HG02759 (cell line): ENCODE measurements around the gene COA7.
"Not testable (repeated sequence)": the region's sequence is repeated elsewhere in the genome, so short reads cannot be mapped to it uniquely, and the experiment has no call there.

ENCODE experiments used
- ATAC-seq: cut with Tn5 transposase; IDR thresholded peaks from one replicate; pipeline ENCODE4 v1.9.1; 2021; ENCODE audit warnings: mild to moderate bottlenecking, moderate library complexity; ENCODE audit not compliant: unreplicated experiment

COA7 gene

DNA sequence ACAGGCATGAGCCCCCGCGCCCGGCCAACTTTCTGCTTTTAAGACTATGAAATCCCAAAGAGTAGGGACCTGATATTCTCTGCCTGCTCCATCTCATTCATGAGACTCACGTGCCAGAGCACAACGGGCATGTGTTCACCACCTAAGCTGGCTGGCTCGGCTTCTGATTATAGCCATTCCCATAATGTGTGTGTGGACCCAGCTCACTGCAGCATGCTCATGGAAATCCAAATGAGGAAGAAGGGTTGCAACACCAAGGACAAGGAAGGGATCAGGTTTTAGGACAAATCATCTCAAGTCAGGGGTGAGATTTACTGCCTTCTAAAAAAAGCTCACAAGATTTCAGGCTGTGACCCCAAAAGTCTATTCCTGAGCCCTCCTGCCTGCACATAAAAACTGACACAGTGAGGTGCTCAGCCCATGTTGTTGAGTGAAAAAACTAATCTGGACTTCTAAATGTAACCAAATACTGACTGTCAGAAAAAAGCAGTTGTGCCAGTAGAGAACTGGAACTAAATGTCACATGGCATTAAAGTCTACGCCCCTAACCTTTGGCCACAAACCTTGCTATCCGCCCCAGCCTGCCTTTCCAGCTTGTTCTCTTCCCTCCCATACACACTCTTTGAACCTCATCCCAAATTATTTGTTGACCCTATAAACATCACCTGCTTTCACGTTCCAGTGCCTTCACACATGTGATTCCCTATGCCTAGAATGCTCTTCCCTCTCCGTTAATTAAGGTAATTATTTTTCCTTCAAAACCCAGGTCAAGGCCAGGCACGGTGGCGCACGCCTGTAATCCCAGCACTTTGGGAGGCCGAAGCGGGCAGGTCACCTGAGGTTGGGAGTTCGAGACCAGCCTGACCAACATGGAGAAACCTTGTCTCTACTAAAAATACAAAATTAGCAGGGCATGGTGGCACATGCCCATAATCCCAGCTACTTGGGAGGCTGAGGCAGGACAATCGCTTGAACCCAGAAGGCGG is 9.1 kb upstream of the COA7 start:
- ATAC-seq = no peak

DNA sequence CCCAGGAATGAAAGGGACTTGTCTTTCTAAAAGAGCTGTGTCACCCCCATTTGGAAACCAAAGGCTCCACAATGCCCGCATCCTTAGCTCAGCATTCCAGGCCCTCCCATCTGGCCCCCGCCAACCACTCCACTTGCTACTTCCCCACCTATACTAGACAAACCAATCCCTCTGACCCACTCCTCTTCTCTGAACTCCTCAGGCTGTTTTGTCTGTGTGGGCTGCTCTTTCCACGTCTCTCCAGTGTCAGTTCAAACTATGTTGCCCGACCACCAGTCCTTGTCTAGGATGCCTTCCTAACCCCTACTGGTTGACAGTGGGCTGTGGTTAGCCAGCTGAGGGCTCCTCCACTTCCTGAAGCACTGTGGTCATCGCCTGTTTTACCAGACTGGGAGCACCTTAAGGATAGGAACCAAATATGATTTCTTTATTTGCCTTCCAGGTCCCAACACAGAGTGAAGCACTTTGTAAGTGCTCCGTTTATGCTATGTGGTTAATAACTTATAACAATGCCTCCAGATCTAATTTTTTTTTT is 8.1 kb upstream of the COA7 start:
- no peak for ATAC-seq

DNA sequence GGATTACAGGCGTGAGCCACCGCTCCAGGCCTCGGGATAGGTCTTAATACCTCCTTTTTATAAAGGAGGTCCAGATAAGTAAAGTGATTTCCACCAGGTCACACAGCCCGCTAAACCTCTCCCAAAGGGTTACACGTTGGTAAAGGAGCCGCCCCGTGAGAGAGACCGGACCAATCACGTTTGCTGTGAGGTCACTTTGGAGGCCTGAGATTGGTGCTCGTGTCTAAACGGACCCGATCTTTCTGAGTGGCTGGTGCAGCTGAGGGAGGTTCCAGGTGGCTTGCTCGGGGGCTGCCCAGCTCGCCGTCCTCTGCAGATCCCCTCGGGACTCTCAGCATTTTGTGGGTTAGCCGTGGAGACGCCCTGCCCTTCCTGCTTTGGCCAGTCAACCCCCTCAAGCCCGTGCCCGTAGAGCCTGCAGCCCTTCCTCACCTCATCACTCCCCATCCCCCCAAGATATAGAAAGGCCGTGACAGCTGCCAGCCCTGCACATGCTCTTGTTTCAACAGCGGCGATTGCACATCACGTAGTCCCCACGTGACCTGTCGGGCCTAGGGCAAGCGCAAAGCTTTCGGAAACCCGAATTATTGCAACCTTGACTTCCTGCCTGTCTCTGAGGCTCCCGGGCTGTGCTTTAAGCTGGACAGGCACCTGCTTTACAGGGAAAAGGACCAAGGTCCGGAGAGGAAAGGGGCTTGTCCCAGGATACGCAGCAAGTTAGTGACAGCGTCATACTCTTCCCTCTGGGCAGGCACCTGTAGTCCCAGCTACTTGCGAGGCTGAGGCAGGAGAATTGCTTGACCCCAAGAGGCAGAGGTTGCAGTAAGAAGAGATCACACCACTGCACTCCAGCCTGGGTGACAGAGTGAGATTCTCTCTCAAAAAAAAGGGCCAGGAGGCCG is 5.0 kb upstream of the COA7 start:
- peak; percentile 87 for ATAC-seq

DNA sequence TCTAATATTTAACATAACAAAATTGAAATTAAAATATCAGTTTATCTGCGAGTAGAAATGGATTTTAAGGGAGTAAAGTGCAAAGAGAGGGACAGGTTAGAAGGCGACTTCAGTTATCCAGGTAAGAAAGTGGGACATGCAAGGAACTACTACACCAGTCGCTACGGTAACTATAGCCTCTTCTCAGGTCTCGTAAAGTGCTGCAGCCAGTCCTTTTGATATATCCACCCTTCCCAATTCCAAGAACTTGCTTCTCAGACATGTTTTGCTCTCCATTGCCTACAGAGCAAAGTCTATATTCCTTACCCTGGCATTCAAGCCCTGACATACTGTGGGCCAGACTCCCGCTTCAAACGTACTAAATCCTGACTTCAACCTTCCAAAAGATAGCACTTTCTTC is 2.5 kb downstream of the COA7 start:
- no peak for ATAC-seq

DNA sequence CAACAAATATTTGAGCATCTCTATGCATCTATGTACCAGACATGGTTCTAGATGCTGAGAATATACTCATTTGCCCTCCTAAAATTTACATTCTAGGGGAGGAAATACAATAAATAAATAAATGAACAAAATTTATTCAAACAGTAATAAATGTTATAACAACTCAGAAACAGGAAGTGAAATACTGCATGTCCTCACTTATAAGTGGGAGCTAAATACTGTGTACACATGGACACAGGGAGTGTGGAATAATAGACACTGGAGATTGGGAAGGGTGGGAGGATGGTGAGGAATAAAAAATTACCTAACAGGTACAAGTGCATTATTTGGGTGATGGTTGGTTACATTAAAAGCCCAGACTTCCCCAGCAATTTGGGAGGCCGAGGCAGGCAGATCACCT is 4.3 kb downstream of the COA7 start:
- ATAC-seq = no peak

DNA sequence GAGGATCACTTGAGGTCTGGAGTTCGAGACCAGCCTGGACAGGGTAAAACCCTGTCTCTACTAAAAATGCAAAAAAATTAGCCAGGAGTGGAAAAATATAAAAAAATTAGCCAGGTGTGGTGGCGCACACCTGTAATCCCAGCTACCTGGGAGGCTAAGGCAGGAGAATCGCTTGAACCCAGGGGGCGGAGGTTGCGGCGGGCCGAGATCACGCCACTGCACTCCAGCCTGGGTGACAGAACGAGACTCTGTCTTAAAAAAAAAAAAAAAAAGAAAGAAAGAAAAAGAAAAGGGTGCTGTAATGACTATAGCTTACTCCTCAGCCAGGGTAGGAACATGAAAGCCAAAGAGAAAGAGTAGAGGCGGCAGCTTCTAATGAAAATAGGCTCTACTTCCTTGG is 4.8 kb downstream of the COA7 start:
- not testable (repeated sequence) for ATAC-seq

DNA sequence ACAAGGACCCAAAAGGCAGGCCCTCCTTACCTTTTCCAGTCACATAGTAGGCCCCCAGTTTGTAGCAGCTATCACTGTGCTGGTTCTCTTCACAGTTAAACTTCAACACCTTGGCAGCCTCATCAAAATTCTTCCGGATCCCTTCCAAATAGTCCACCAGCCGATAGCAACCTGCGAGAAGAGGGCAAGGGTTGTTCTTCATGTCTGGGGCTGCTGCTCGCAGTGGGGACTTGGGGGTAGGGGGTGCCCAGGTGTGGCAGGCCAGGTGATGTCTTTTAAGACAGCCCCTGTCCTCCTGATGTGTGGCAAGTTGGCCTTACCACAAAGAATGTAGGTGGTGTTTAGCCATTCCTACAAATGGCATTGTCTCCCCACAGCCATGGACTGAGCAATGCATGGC is 5.5 kb downstream of the COA7 start:
- ATAC-seq = no peak

DNA sequence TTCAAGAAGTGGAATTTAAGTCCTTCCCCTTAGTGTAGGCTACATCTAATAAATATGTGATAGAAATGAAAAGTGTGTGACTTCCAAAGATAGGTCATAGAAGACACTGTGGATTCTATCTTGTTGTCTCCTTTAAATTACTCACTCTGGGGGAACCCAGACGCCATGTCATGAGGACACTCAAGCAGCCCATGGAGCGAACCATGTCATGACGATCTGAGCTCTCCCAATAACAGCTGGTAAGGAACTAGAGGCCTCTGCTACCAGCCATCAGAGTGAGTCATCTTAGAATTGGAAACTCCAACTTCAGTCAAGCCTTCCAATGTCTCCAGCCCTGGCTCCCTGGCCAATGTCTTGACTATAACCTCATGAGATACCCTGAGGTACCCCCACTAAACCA is 6.3 kb downstream of the COA7 start:
- no peak for ATAC-seq

DNA sequence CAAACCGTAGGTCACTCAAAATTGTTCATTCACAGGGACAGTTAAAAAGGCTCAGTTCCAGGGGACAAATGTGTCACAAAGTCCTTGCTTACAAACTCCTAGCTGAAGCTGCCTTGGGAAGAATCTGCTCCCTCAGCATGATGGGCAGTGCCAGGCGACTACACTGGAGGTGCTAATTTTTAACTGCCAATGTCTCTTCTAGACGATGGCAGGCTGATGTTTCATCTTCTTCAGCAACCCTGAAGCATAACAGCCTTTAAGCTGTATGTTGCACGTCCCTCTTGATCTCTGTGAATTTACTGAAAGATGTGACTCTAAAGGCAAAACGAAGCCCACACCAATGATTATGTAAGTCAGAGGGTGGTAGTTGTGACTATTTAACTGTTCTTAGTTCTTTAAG is 11.3 kb downstream of the COA7 start:
- no peak for ATAC-seq

DNA sequence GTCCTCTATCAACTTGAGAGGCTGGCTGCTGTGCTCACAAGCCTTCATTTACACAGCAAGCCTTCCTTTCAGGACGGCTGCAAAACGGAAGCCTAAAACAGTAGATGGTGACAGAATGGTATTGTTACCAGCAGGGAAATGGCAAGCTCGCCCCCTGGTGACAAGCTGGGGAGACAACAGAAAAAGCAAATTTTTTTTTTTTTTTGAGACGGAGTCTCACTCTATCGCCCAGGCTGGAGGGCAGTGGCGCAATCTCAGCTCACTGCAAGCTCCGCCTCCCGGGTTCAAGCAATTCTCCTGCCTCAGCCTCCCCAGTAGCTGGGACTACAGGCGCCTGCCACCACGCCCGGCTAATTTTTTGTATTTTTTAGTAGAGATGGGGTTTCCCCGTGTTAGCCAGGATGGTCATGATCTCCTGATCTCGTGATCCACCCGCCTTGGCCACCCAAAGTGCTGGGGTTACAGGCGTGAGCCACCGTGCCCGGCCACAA is 11.8 kb downstream of the COA7 start:
- not testable (repeated sequence) for ATAC-seq

DNA sequence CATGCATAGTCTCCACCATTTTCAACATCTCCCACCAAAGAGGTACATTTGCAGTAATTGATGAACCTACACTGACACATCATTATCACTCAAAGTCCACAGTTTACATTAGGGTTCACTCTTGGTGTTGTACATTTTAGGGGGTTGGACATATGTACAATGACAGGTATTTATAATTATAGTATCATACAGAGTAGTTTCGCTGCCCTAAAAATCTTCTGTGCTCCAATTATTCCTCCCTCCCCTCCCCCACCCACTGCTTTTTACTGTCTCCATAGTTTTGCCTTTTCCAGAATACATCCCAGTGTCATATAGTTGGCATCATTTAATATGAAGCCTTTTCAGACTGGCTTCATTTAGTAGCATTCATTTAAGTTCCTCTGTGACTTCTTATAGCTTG is 13.6 kb downstream of the COA7 start:
- ATAC-seq = no peak

DNA sequence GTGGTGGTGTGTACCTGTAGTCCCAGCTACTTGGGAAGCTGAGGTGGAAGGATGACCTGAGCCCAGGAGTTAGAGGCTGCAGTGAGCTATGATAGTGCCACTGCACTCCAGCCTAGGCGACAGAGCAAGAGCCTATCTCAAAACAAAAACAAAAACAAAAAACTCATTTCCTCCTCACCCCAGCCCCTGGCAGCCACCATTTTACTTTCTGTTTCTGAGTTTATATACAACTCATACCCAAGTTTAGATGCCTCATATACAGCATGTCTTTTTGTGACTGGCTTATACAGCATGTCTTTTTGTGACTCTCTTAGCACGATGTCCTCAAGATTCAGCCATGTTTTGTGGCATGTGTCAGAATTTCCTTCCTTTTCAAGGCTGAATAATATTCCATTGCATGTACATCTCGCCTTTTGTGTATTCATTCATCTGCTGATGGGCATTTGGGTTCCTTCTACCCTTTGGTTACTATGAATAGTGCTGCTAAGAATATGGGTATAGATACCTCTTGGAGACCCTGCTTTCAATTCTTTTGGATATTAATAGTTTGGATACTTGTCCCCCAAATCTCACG is 14.7 kb downstream of the COA7 start:
- ATAC-seq = no peak

DNA sequence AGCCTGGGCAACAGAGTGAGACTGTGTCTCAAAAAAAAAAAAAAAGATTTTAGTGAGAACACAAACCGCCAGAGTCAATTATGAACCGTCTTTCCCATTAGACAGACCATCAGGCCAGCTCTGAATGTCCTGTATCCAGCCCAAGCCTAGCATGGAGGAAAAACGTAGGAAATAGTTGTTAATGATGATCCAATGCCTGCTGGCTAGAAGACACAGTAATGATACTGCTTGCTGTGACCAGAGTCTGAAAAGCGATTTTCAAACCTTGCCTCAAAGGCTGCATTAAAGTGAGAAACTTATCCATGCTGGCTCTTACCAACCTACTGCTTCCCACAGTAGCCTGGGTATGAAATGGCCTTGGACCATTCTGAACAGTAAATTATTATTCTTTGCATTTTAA is 17.0 kb downstream of the COA7 start:
- ATAC-seq = no peak

DNA sequence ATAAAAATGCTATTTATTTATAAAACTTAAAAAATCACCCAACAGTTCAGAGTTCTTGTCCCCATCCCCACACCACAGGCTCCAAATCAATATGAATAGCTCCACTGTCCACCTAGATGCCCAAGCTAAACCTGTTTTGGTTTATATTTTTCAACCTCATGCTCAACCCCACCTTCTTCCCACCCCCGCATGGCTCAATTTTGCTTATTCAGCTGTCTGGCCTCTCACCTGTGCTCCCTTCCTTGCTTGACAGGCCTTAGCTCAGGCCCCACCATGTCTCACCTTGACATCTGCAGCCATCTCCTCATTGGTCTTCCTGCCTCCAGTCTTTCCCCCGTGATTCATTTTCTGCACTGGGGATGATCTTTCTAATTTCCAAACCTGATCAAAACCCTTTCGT is 17.8 kb downstream of the COA7 start:
- no peak for ATAC-seq

DNA sequence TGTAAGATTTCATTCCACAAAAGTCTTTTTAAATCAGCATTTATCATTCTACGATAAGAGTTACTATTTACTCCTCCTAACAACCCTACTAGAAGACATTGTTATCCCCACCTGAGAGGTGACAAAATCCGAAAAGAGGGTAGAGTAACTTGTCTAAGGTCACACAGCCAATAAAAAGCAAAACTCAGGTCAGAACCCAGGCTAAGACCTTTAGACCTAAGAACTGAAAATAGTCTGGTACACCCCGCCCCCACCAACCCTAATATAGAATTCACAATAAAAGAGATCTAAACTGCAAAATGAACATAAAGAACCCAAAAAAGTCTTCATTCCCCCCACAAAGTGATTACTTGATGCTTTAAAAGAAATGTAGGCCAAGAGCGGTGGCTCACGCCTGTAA is 18.6 kb downstream of the COA7 start:
- no peak for ATAC-seq

DNA sequence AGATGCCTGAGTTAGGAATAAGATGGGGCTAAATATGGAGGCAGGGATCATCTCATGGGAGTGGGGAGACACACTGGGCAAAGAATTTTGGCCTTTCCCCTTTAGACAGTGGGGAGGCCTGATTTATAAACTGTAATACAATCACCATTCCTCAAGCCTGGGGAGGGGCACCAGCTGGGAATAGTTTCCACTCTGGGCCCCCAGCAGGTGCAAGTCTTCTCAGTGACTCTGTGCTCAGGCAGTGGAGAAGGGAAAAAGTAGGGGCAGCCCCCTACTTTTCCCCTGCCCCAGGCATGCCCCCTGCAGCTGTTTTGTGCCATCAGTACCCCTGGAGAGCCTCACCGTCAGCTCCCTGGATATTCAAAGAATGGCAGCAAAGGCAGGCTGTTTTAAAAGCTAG is 19.1 kb downstream of the COA7 start:
- ATAC-seq = no peak

DNA sequence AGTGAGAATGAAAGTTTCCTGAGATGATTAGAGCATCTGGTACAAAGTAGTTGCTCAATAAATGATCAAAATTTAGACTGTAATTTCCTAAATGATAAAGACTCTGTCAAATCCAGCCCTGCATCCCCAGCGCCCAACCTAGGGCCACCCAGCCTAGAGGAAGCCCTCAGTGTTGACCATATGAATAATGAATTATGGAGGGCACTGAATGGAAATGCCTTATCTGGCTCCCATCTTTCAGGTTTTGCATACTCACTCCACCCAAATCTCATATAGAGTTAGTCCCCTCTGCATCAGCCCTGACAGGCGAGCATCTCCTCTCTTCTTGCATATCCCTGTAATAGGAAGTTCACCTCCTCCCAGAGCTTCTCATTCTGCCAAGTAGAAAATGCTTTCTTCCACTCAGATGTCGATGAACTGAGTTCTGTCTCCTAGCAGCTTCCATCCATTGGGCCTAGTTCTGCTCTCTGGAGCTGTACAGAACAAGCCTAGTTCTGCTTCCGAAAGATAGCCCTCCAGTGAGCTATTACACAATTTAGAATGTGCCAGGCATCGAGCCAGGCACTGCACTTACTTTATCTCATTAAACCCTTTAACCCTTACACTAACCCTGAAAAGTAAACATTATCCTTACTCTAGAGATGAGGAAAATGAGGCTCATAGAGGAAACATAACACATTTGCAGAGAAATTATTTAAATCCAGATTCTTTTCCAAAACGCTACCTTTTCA is 20.9 kb downstream of the COA7 start:
- no peak for ATAC-seq

DNA sequence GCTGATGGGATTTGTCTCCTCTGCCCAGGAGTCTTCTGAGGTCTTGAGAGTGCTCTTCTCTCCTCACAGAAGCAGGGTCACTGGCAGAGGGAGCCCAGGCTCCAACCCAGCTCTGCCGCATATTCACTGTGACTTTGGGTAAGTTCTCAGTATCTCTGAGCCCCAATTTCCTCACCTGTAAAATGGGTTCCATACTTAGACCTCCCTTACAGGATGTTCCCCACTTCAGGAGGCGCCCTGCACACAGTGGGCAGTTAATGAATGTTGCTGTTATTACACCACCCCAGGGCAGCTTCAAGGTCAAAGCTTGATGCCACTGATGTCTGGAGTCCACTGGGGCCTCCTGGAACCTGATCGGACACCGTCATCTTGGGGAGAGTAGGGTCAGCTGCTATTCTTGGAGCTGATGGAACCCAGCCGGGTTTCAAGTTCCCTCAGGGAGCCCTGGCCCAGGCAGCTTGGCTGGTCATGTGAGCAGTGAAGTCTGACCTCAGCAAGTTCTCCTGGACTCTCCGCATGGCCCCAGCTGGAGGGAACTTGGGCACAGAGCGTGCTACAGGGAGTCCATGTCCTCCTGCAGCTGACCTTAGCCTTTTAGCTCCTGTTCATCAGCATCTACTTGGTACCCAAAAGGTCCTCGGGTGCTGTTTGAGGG is 21.8 kb downstream of the COA7 start:
- no peak for ATAC-seq

DNA sequence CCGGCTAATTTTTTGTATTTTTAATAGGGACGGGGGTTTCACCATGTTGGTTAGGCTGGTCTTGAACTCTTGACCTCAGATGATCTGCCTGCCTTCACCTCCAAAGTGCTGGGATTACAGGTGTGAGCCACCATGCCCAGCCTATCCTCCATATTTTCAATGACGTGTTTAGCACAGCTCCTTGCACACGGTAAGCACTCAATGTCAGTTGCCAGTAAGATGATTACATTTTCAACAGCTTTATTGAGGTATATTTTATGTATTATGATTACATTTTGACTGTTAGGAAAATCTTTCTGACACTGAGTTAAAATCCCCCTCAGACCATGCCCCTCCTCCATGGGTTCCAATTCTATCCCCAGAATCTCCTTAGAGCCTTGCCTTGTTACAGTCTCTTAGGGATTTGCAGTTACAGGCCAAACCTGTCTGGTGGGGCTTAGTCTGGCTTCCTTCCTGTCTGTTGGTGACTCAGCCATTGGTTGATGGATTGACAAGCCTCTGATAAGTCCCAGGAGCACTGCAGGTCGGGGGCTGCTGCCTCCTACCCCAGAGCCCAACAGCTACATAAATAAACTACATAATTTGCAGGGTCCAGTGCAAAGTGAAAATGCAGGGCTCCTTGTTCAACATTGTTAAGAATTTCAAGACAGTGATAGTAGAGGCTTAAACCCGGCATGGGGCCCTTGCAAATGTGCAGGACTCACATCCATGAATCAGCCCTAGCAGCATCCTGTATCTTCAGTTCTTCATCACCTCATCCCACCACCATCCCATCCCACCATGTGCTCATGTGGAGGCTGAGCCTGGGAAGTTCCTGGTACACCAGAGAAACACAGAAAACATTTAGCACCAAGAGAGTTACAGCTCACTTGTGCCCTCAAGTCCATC is 23.4 kb downstream of the COA7 start:
- ATAC-seq = no peak
